HFF-Myc (cell line): ENCODE data around the gene HDC.

Experiments
- DNase-seq: peaks from one replicate; pipeline ENCODE4 v3.0.0-alpha.2; 2011; ENCODE audit warnings: low read depth; ENCODE audit errors: extremely low read depth
- H3K4me3 ChIP-seq: replicated peaks from 2 replicates; pipeline ENCODE4 v1.5.1; 2011; ENCODE audit warnings: low read depth, mild to moderate bottlenecking, control low read depth, low read length
- CTCF ChIP-seq: IDR thresholded peaks from 2 replicates; pipeline ENCODE4 v1.5.1; 2012; ENCODE audit warnings: mild to moderate bottlenecking, low read depth, low read length, control low read depth; ENCODE audit errors: missing control alignments

HDC gene

DNA sequence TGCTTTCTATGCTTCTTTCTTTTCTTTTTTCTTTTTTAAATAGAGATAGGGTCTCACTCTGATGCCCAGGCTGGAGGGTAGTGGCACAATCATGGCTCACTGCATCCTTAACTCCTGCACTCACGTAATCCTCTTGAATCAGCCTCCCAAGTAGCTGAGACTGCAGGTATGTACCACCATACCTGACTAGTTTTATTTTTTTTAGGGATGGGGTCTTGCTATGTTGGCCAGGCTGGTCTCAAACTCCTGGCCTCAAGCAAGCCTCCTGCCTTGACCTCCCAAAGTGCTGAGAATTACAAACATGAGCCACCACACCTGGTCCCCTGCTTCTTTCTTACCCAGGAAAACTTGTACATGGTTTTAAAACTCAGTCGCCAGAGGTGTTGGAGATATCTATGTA is 24.2 kb upstream of the HDC start:
- no peak for TF ChIP-seq CTCF
- no peak for DNase-seq
- H3K4me3 ChIP-seq, result no peak overlapping the region

GRCh38 chr15:50287324-50288116 is 22.0 kb upstream of the HDC start:
- no peak overlapping the region for H3K4me3 ChIP-seq
- no peak for TF ChIP-seq CTCF
- no peak for DNase-seq

GRCh38 chr15:50281427-50281826 is 15.9 kb upstream of the HDC start:
- no peak overlapping the region for H3K4me3 ChIP-seq
- DNase-seq, result no peak
- no peak for TF ChIP-seq CTCF

- DNase-seq, result no peak
- no peak for TF ChIP-seq CTCF
- H3K4me3 ChIP-seq, result no peak overlapping the region
Measured at GRCh38 chr15:50280271-50280670, 14.7 kb upstream of the HDC start.

- no peak overlapping the region for H3K4me3 ChIP-seq
- no peak for DNase-seq
- TF ChIP-seq CTCF, result no peak
Measured at GRCh38 chr15:50278496-50278895, 13.0 kb upstream of the HDC start.

GRCh38 chr15:50277370-50277769 is 11.8 kb upstream of the HDC start:
- TF ChIP-seq CTCF, result no peak
- no peak for DNase-seq
- H3K4me3 ChIP-seq, result no peak overlapping the region

DNA sequence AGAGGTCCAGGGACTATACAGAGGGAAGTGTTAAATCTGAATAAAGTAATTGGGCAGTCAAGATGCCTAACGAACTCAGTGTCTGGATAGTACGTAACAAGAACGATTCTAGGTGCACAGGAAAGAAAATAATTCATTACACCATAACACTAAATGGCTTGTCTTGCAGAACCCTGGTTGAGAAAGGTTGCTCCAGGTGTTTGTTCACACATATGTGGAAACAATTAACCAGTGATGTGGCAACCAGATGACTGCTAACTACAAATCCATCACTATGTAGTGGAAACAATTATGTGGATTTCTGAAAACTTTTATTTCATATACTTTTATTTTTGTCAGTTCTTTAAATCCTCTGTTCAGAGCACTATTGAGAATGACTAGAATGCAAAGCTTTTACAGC is 10.4 kb upstream of the HDC start:
- no peak for DNase-seq
- no peak for TF ChIP-seq CTCF
- H3K4me3 ChIP-seq, result no peak overlapping the region
